Activated CD4-positive, alpha-beta T cell treated with anti-CD3 and anti-CD28 coated beads, Interleukin-2, amount 10 ng/mL, durations not matched to agents 7 days and 5 days (primary cell): ENCODE measurements around the gene IKBIP. TPM values are rescaled to one million over a fixed set of nuclear protein-coding genes. Genes with fewer than 3 reads are reported as not detected.
"Not testable (repeated sequence)": the region's sequence is repeated elsewhere in the genome, so short reads cannot be mapped to it uniquely, and the experiment has no call there.

ENCODE experiments used
- CTCF ChIA-PET: fragments of 350-600 bp; sonication (Branson Sonifier 250); formaldehyde crosslinking; loops from one replicate; lab custom pipeline; 2021; ENCODE audit warnings: antibody characterized with exemption; lab: Charles Lee
- POLR2A ChIA-PET: fragments of 350-600 bp; sonication (Branson Sonifier 250); formaldehyde crosslinking; loops from one replicate; lab custom pipeline; 2021; ENCODE audit warnings: antibody characterized with exemption; lab: Charles Lee
- DNase-seq: peaks from one replicate; pipeline ENCODE4 v3.0.0-alpha.2; 2020
- H3K27ac Mint-ChIP-seq: one replicate; pipeline ENCODE4 v1.8.0; 2021; ENCODE audit warnings: mild to moderate bottlenecking, moderate library complexity, mixed read lengths
- H3K27me3 Mint-ChIP-seq: one replicate; pipeline ENCODE4 v1.8.0; 2021; ENCODE audit warnings: mixed read lengths
- H3K36me3 Mint-ChIP-seq: one replicate; pipeline ENCODE4 v1.8.0; 2021; ENCODE audit warnings: low read depth, mixed read lengths
- H3K4me1 Mint-ChIP-seq: one replicate; pipeline ENCODE4 v1.8.0; 2021; ENCODE audit warnings: mixed read lengths
- H3K4me3 Mint-ChIP-seq: one replicate; pipeline ENCODE4 v1.8.0; 2021; ENCODE audit warnings: mild to moderate bottlenecking, moderate library complexity, mixed read lengths
- H3K9me3 Mint-ChIP-seq: one replicate; pipeline ENCODE4 v1.8.0; 2021; ENCODE audit warnings: mixed read lengths
- total RNA-seq, 2 experiments: library from RNA; stranded (reverse); gene quantifications; one replicate each; pipeline ENCODE4 v1.2.3, GENCODE V29; 2021

Gene IKBIP
- total RNA-seq, 2 experiments from 2014 or later, result 18.4 to 18.8 TPM

GRCh38 chr12:98587084-98587483, 57.5 kb downstream of the IKBIP start:
- H3K4me3 Mint-ChIP-seq, result no peak overlapping the region
- H3K4me1 Mint-ChIP-seq, result peaks cover 3% of the 10 kb centered on the region
- CTCF ChIA-PET, result interaction anchor here (1.3 to 1.7 kb wide), 3 partner anchors 8 to 20 kb away, joined by 3 to 6 read pairs (median 4); no protein-coding TSS in a partner anchor
- peaks cover 2% of the 10 kb centered on the region for H3K27me3 Mint-ChIP-seq
- no peak overlapping the region for H3K27ac Mint-ChIP-seq
- H3K36me3 Mint-ChIP-seq, result no peaks in the 10 kb centered on the region
- no peak for DNase-seq
- H3K9me3 Mint-ChIP-seq, result no peaks in the 10 kb centered on the region
- POLR2A ChIA-PET, result no interaction called here

GRCh38 chr12:98582093-98582492, 62.5 kb downstream of the IKBIP start:
- no peaks in the 10 kb centered on the region for H3K4me1 Mint-ChIP-seq
- no peaks in the 10 kb centered on the region for H3K36me3 Mint-ChIP-seq
- POLR2A ChIA-PET, result no interaction called here
- CTCF ChIA-PET, result interaction anchor here (3.9 kb wide), 1 partner anchor 11 kb away, joined by 17 read pairs; the partner anchor contains the start of gene SLC25A3
- H3K4me3 Mint-ChIP-seq, result no peak overlapping the region
- no peak overlapping the region for H3K27ac Mint-ChIP-seq
- no peaks in the 10 kb centered on the region for H3K9me3 Mint-ChIP-seq
- peaks cover 4% of the 10 kb centered on the region for H3K27me3 Mint-ChIP-seq
- DNase-seq, result no peak

GRCh38 chr12:98581101-98581500, 63.5 kb downstream of the IKBIP start:
- no peak for DNase-seq
- CTCF ChIA-PET, result interaction anchor here (1.5 to 3.9 kb wide), 2 partner anchors 12 to 14 kb away, joined by 4 to 17 read pairs; partner anchors contain the start of gene SLC25A3
- Mint-ChIP-seq H3K4me3 (no peak overlapping the region), H3K9me3 (no peaks in the 10 kb centered on the region), H3K27me3 (peaks cover 4% of the 10 kb centered on the region), H3K4me1 (no peaks in the 10 kb centered on the region), H3K27ac (no peak overlapping the region), H3K36me3 (no peaks in the 10 kb centered on the region)
- POLR2A ChIA-PET, result interaction anchor here (0.6 kb wide), 1 partner anchor 657 kb away, joined by 3 read pairs; no protein-coding TSS in a partner anchor

GRCh38 chr12:98580695-98581094, 63.9 kb downstream of the IKBIP start:
- Mint-ChIP-seq H3K9me3 (no peaks in the 10 kb centered on the region), H3K4me3 (no peak overlapping the region), H3K36me3 (no peaks in the 10 kb centered on the region), H3K27me3 (peaks cover 4% of the 10 kb centered on the region), H3K4me1 (no peaks in the 10 kb centered on the region), H3K27ac (no peak overlapping the region)
- ChIA-PET POLR2A (no interaction called here), CTCF (interaction anchor here (1.5 to 3.9 kb wide), 2 partner anchors 12 to 14 kb away, joined by 4 to 17 read pairs; partner anchors contain the start of gene SLC25A3)
- no peak for DNase-seq

- CTCF ChIA-PET, result interaction anchor here (0.6 to 3.9 kb wide), 4 partner anchors 13 to 874 kb away, joined by 3 to 17 read pairs (median 4); partner anchors contain the start of gene SLC25A3
These were observed 64.8 kb downstream of the IKBIP start for GRCh38 chr12:98579835-98580234.

GRCh38 chr12:98579347-98579746, 65.2 kb downstream of the IKBIP start:
- no peak for DNase-seq
- Mint-ChIP-seq H3K36me3 (no peaks in the 10 kb centered on the region), H3K27ac (no peak overlapping the region), H3K4me1 (no peaks in the 10 kb centered on the region), H3K9me3 (no peaks in the 10 kb centered on the region), H3K4me3 (no peak overlapping the region), H3K27me3 (peaks cover 4% of the 10 kb centered on the region)
- CTCF ChIA-PET, result interaction anchor here (3.9 kb wide), 1 partner anchor 14 kb away, joined by 17 read pairs; the partner anchor contains the start of gene SLC25A3
- POLR2A ChIA-PET, result no interaction called here

More at GRCh38 chr12:98579835-98580234, 64.8 kb downstream of the IKBIP start:
- Mint-ChIP-seq H3K9me3 (no peaks in the 10 kb centered on the region), H3K4me3 (no peak overlapping the region), H3K27ac (no peak overlapping the region), H3K36me3 (no peaks in the 10 kb centered on the region), H3K27me3 (peaks cover 4% of the 10 kb centered on the region), H3K4me1 (no peaks in the 10 kb centered on the region)
- DNase-seq, result no peak
- POLR2A ChIA-PET, result no interaction called here

GRCh38 chr12:98578821-98579220, 65.8 kb downstream of the IKBIP start:
- ChIA-PET POLR2A (no interaction called here), CTCF (interaction anchor here (3.9 kb wide), 1 partner anchor 14 kb away, joined by 17 read pairs; the partner anchor contains the start of gene SLC25A3)
- Mint-ChIP-seq H3K9me3 (no peaks in the 10 kb centered on the region), H3K27me3 (peaks cover 4% of the 10 kb centered on the region), H3K36me3 (no peaks in the 10 kb centered on the region), H3K4me3 (no peak overlapping the region), H3K27ac (no peak overlapping the region), H3K4me1 (no peaks in the 10 kb centered on the region)
- no peak for DNase-seq

GRCh38 chr12:98578392-98578791, 66.2 kb downstream of the IKBIP start:
- POLR2A ChIA-PET, result no interaction called here
- peaks cover 4% of the 10 kb centered on the region for H3K27me3 Mint-ChIP-seq
- no peaks in the 10 kb centered on the region for H3K9me3 Mint-ChIP-seq
- CTCF ChIA-PET, result interaction anchor here (3.9 kb wide), 1 partner anchor 15 kb away, joined by 17 read pairs; the partner anchor contains the start of gene SLC25A3
- H3K36me3 Mint-ChIP-seq, result no peaks in the 10 kb centered on the region
- H3K4me3 Mint-ChIP-seq, result no peak overlapping the region
- H3K4me1 Mint-ChIP-seq, result no peaks in the 10 kb centered on the region
- no peak overlapping the region for H3K27ac Mint-ChIP-seq
- DNase-seq, result no peak

- DNase-seq, CTCF ChIA-PET, H3K36me3 Mint-ChIP-seq, H3K4me1 Mint-ChIP-seq, POLR2A ChIA-PET, H3K27ac Mint-ChIP-seq, H3K4me3 Mint-ChIP-seq, H3K9me3 Mint-ChIP-seq, H3K27me3 Mint-ChIP-seq: not testable (repeated sequence)
These were observed 67.8 kb downstream of the IKBIP start for GRCh38 chr12:98576795-98577194.

GRCh38 chr12:98575013-98575412, 69.6 kb downstream of the IKBIP start:
- CTCF ChIA-PET, result interaction anchor here (0.6 to 1.0 kb wide), 4 partner anchors 10 to 525 kb away, joined by 3 to 6 read pairs (median 4); no protein-coding TSS in a partner anchor
- Mint-ChIP-seq H3K36me3 (no peaks in the 10 kb centered on the region), H3K27me3 (peaks cover 2% of the 10 kb centered on the region)

More at GRCh38 chr12:98575013-98575412, 69.6 kb downstream of the IKBIP start:
- Mint-ChIP-seq H3K4me3 (no peak overlapping the region), H3K4me1 (no peaks in the 10 kb centered on the region), H3K27ac (no peak overlapping the region), H3K9me3 (no peaks in the 10 kb centered on the region)
- POLR2A ChIA-PET, result no interaction called here
- DNase-seq, result no peak

Other genes with a start within 250 kb of the IKBIP start
- gene TMPO, start 129.2 kb downstream of the IKBIP start, total RNA-seq, result 100 to 1,000 TPM; 397 to 419 TPM
- 100 to 1,000 TPM; 333 to 355 TPM for gene SLC25A3, start 51.1 kb downstream of the IKBIP start, total RNA-seq
- gene APAF1, start 502 bp upstream of the IKBIP start, total RNA-seq, result 10 to 100 TPM; 28.3 to 31.5 TPM